22Rv1 (cell line): ENCODE results near the gene SGPL1.

Experiments used
- CTCF ChIP-seq: fragments of 450-650 bp; IDR thresholded peaks from 2 replicates; pipeline ENCODE4 v1.5.1; 2017; ENCODE audit warnings: mild to moderate bottlenecking
- ZFX ChIP-seq: fragments of 450-650 bp; IDR thresholded peaks from 2 replicates; pipeline ENCODE4 v1.6.1; 2017; ENCODE audit warnings: antibody characterized with exemption, borderline replicate concordance

- no peak for TF ChIP-seq CTCF
- TF ChIP-seq ZFX = no peak
Measured at GRCh38 chr10:70811881-70812280, 3.9 kb upstream of the SGPL1 start.
